K562 (cell line): ENCODE results near the gene COQ4. TPM values are rescaled to one million over a fixed set of nuclear protein-coding genes. Genes with fewer than 3 reads are reported as not detected.

Experiments used
- BCL6 ChIP-seq: fragments of 250-450 bp; sonication (Bioruptor Pico); IDR thresholded peaks from 2 replicates; pipeline ENCODE4 v1.4.0; 2020
- CREB3 ChIP-seq: fragments of 450-650 bp; conservative IDR thresholded peaks from 2 replicates; pipeline ENCODE4 v1.6.1; 2016; ENCODE audit warnings: missing genetic modification characterization, low read depth, mild to moderate bottlenecking, missing compliant biosample characterization, moderate library complexity
- CSDE1 ChIP-seq, 2 experiments: fragments of 450-650 bp; IDR thresholded peaks; 2 replicates each; pipeline ENCODE4 v1.6.1; 2016; ENCODE audit warnings: mild to moderate bottlenecking in 1 of 2
- CUX1 ChIP-seq: fragments of 200-800 bp; sonication (Bioruptor generic); IDR thresholded peaks from 2 replicates; pipeline ENCODE4 v1.6.1; 2016; ENCODE audit warnings: missing genetic modification characterization, missing compliant biosample characterization
- KDM2B ChIP-seq: fragments of 250-450 bp; sonication (Bioruptor Pico); IDR thresholded peaks from 2 replicates; pipeline ENCODE4 v1.8.0; 2021; ENCODE audit warnings: mild to moderate bottlenecking, moderate library complexity
- KLF6 ChIP-seq: fragments of 250-450 bp; sonication (Bioruptor Pico); IDR thresholded peaks from 2 replicates; pipeline ENCODE4 v1.4.0; 2020; ENCODE audit warnings: mild to moderate bottlenecking, moderate library complexity, borderline replicate concordance
- MBD2 ChIP-seq: sonication (generic); IDR thresholded peaks from 2 replicates; pipeline ENCODE4 v1.6.1; 2016; ENCODE audit warnings: low read depth, borderline replicate concordance
- PML ChIP-seq: IDR thresholded peaks from 2 replicates; pipeline ENCODE4 v1.6.1; 2012; ENCODE audit warnings: low read length, inconsistent platforms
- POLR2G ChIP-seq: fragments of 200-400 bp; formaldehyde crosslinking; IDR thresholded peaks from 2 replicates; pipeline ENCODE4 v1.6.1; 2017; ENCODE audit warnings: low read depth, mild to moderate bottlenecking, antibody characterized with exemption, low read length, moderate library complexity
- PYGO2 ChIP-seq: fragments of 450-650 bp; IDR thresholded peaks from 2 replicates; pipeline ENCODE4 v1.6.1; 2016; ENCODE audit warnings: mild to moderate bottlenecking, missing genetic modification characterization, moderate library complexity, missing compliant biosample characterization
- SIN3A ChIP-seq, 2 experiments: fragments of 150-350 bp in 1 of 2; IDR thresholded peaks; 2 replicates each; pipeline ENCODE4 v1.6.1; 2011 to 2016; ENCODE audit warnings: borderline replicate concordance in 2 of 2, low read depth in 2 of 2, low read length in 2 of 2, mild to moderate bottlenecking in 2 of 2, moderate library complexity in 2 of 2; ENCODE audit not compliant: control insufficient read depth in 1 of 2
- ZBTB17 ChIP-seq: fragments of 450-650 bp; formaldehyde crosslinking; IDR thresholded peaks from 2 replicates; pipeline ENCODE4 v1.4.0; 2020; ENCODE audit warnings: mild to moderate bottlenecking
- ZNF134 ChIP-seq: fragments of 250-450 bp; sonication (Bioruptor Pico); conservative IDR thresholded peaks from 2 replicates; pipeline ENCODE4 v1.4.0; 2020
- ZNF324 ChIP-seq: fragments of 250-450 bp; sonication (Bioruptor Pico); IDR thresholded peaks from 2 replicates; pipeline ENCODE4 v1.4.0; 2020; ENCODE audit warnings: mild to moderate bottlenecking
- ZNF354B ChIP-seq: fragments of 250-450 bp; sonication (Bioruptor Pico); IDR thresholded peaks from 2 replicates; pipeline ENCODE4 v1.4.0; 2020
- ZNF57 ChIP-seq: fragments of 450-650 bp; formaldehyde crosslinking; IDR thresholded peaks from 2 replicates; pipeline ENCODE4 v1.4.0; 2020; ENCODE audit warnings: mild to moderate bottlenecking, moderate library complexity
- polyA plus RNA-seq, 8 experiments: library from polyadenylated mRNA; depleted of rRNA in 4 of 8; stranded (reverse) in 5 of 8; unstranded in 3 of 8; fragments of >200 nt; fragmentation: Nextera tagmentation in 2 of 8; fragmentation: Illumina TruSeq in 1 of 8; extraction: Ambion mirVana in 2 of 8; extraction: Trizol in 1 of 8; gene quantifications; 2 replicates each; pipeline versions ENCODE4 v1.2.1 to v1.2.3, GENCODE V29; 2011 to 2014; ENCODE audit warnings: inconsistent platforms in 1 of 8, missing spikeins in 1 of 8
- total RNA-seq, 7 experiments: library from RNA; depleted of rRNA in 6 of 7; stranded (reverse); fragments of >200 nt in 6 of 7; fragmentation: Illumina TruSeq in 2 of 7; extraction: Trizol in 2 of 7; gene quantifications; 2 replicates each; pipeline versions ENCODE4 v1.2.1 to v1.2.3, GENCODE V29; 2011 to 2021; ENCODE audit warnings: low replicate concordance in 1 of 7

The COQ4 gene
- total and polyA plus RNA-seq, 9 of the 15 experiments (the other 6 are each of a cell fraction or from before 2014, with no cell fraction given): 9.1 to 135 (median 67.2) TPM

- TF ChIP-seq KDM2B (CRISPR knock-in tag) (peak; percentile 92), ZNF134 (CRISPR knock-in tag) (peak; percentile 68), CUX1 (CRISPR knock-in tag) (no peak), ZBTB17 (CRISPR knock-in tag) (peak; percentile 79; the same call in 1 of the 2 replicates), PYGO2 (peak; percentile 88), SIN3A (IDR thresholded peaks at IDR 0.05; ENCODE audit: borderline replicate concordance in 2 of 2, control insufficient read depth in 1 of 2, low read depth in 2 of 2, low read length in 2 of 2) (peak in 1 of 2 experiments; percentile 100; a peak in 2 of 4 replicates), ZNF354B (0 out of 2 replicates have a peak, but pooled peaks have one; percentile 8), POLR2G (no peak), CSDE1 (IDR thresholded peaks at IDR 0.05) (no peak), KLF6 (CRISPR knock-in tag) (peak; percentile 89; the same call in 1 of the 2 replicates), ZNF324 (CRISPR knock-in tag) (peak; percentile 23; the same call in 1 of the 2 replicates), MBD2 (no peak), CREB3 (no peak), ZNF57 (CRISPR knock-in tag) (0 out of 2 replicates have a peak, but pooled peaks have one; percentile 49), PML (no peak), BCL6 (CRISPR knock-in tag) (peak; percentile 28; the same call in 1 of the 2 replicates)
Measured at GRCh38 chr9:128322404-128323211, at the start of gene COQ4, which contains the start of gene TRUB2 (continued).
